ENCODE results near the gene TBX22.
"Not testable (repeated sequence)": the region's sequence is repeated elsewhere in the genome, so short reads cannot be mapped to it uniquely, and the experiment has no call there.

Gene TBX22

GRCh38 chrX:80022363-80023031, 7.9 kb downstream of the TBX22 start:
- no peak for DNase-seq (ENCODE audit: low read depth)
- TF ChIP-seq POLR2A (IDR thresholded peaks at IDR 0.05; ENCODE audit: extremely low read depth, insufficient read length) (no peak), MAX (IDR thresholded peaks at IDR 0.05; ENCODE audit: low read depth, low read length) (no peak), CTCF (IDR thresholded peaks at IDR 0.05; ENCODE audit: low read depth, low read length) (no peak), MYC (IDR thresholded peaks at IDR 0.05; ENCODE audit: low read depth, low read length) (no peak)
- no peak overlapping the region for H3K4me3 ChIP-seq (ENCODE audit: low read depth, low read length)

GRCh38 chrX:80026116-80026515, 11.6 kb downstream of the TBX22 start:
- no peak overlapping the region for H3K4me3 ChIP-seq (ENCODE audit: low read depth, low read length)
- no peak for TF ChIP-seq CTCF (IDR thresholded peaks at IDR 0.05; ENCODE audit: low read depth, low read length)
- no peak for TF ChIP-seq POLR2A (IDR thresholded peaks at IDR 0.05; ENCODE audit: extremely low read depth, insufficient read length)
- no peak for TF ChIP-seq MYC (IDR thresholded peaks at IDR 0.05; ENCODE audit: low read depth, low read length)
- DNase-seq (ENCODE audit: low read depth): no peak

- H3K4me3 ChIP-seq (ENCODE audit: low read depth, low read length); DNase-seq (ENCODE audit: low read depth): not testable (repeated sequence)
Observed at GRCh38 chrX:80066156-80066555, 51.6 kb downstream of the TBX22 start.

- not testable (repeated sequence) for DNase-seq (ENCODE audit: low read depth); H3K4me3 ChIP-seq (ENCODE audit: low read depth, low read length)
Observed at GRCh38 chrX:80075625-80076024, 61.1 kb downstream of the TBX22 start.
